HCT116 (cell line): Measurements from ENCODE around the gene AP2A1. TPM values are rescaled to one million over a fixed set of nuclear protein-coding genes. Genes with fewer than 3 reads are reported as not detected.
A peak's percentile ranks its signal among the peaks of the same experiment; 100 is the strongest.

ENCODE experiments used
- ATAC-seq: fragments of 200-7000 bp; cut with Tn5 transposase; 2 replicates; pipeline ENCODE4 v1.9.1; 2020; ENCODE audit warnings: mild to moderate bottlenecking, moderate library complexity
- BruUV-seq: library from RNA; stranded (reverse); fragments of 400-500 nt; replicated peaks from 2 replicates; lab custom pipeline; 2021; lab: Mats Ljungman, UMichigan
- CTCF ChIA-PET: fragments of 300-600 bp; sonication (Branson Sonifier 250); formaldehyde crosslinking; loops from one replicate; lab custom pipeline; 2021; ENCODE audit warnings: antibody characterized with exemption; lab: Charles Lee
- POLR2A ChIA-PET: fragments of 300-600, 350-600 bp; sonication (Branson Sonifier 250); formaldehyde crosslinking; loops from one replicate; lab custom pipeline; 2021; ENCODE audit warnings: antibody characterized with exemption; lab: Charles Lee
- RAD21 ChIA-PET, 2 experiments: fragments of 300-600 bp; sonication (Branson Sonifier 250); formaldehyde crosslinking; loops; one replicate each; lab custom pipeline; 2023; ENCODE audit warnings: low total read pairs in 2 of 2; ENCODE audit not compliant: uncharacterized antibody in 2 of 2, unreplicated experiment in 2 of 2, low non-redundant PET in 1 of 2; lab: Charles Lee
- DNase-seq: peaks from one replicate; pipeline ENCODE4 v3.0.0-alpha.2; 2010; ENCODE audit warnings: low read depth, low spot score
- H2AFZ ChIP-seq: fragments of 200-600 bp; shearing (Covaris generic), sonication (generic); 2 replicates; pipeline ENCODE4 v1.6.1; 2017; ENCODE audit warnings: low read depth, mixed run types, mixed read lengths, antibody characterized with exemption, low read length; ENCODE audit not compliant: poor library complexity, severe bottlenecking
- H3K27ac ChIP-seq: 2 replicates; pipeline ENCODE4 v1.5.1; 2012; ENCODE audit warnings: low read depth, low read length
- H3K27me3 ChIP-seq: fragments of 200-600 bp; sonication (generic); 2 replicates; pipeline ENCODE4 v1.6.1; 2016; ENCODE audit warnings: mixed run types, low read length, mixed read lengths; ENCODE audit not compliant: insufficient read depth
- H3K36me3 ChIP-seq, 2 experiments: fragments of 200-500 bp in 1 of 2; fragments of 200-600 bp in 1 of 2; sonication (Bioruptor generic) in 1 of 2; sonication (generic) in 1 of 2; 2 replicates each; pipeline versions ENCODE4 v1.5.1 to v1.6.1; 2014 to 2016; ENCODE audit warnings: low read length in 2 of 2, inconsistent platforms in 1 of 2, mixed read lengths in 1 of 2, mixed run types in 1 of 2; ENCODE audit not compliant: insufficient read depth in 2 of 2, control insufficient read depth in 1 of 2
- H3K4me1 ChIP-seq, 2 experiments: fragments of 200-600 bp in 1 of 2; sonication (generic) in 1 of 2; 2 replicates each; pipeline versions ENCODE4 v1.5.1 to v1.6.1; 2012 to 2017; ENCODE audit warnings: low read length in 2 of 2, inconsistent platforms in 1 of 2, mild to moderate bottlenecking in 1 of 2, mixed read lengths in 1 of 2, mixed run types in 1 of 2, moderate library complexity in 1 of 2; ENCODE audit not compliant: insufficient read depth in 2 of 2, control insufficient read depth in 1 of 2
- H3K4me2 ChIP-seq: fragments of 200-600 bp; sonication (generic); 2 replicates; pipeline ENCODE4 v1.6.1; 2017; ENCODE audit warnings: mixed run types, low read length, mixed read lengths
- H3K4me3 ChIP-seq, 2 experiments: fragments of 200-600 bp in 1 of 2; sonication (generic) in 1 of 2; replicated peaks in 1 of 2; 2 replicates each; pipeline ENCODE4 v1.5.1; 2011 to 2016; ENCODE audit warnings: low read length in 2 of 2, control low read depth in 1 of 2, low read depth in 1 of 2, mild to moderate bottlenecking in 1 of 2, mixed read lengths in 1 of 2, mixed run types in 1 of 2
- H3K79me2 ChIP-seq: fragments of 200-600 bp; sonication (generic); 2 replicates; pipeline ENCODE4 v1.6.1; 2017; ENCODE audit warnings: mild to moderate bottlenecking, mixed run types, low read length, moderate library complexity, mixed read lengths; ENCODE audit not compliant: insufficient read depth
- H3K9ac ChIP-seq: fragments of 200-600 bp; sonication (generic); 2 replicates; pipeline ENCODE4 v1.6.1; 2016; ENCODE audit warnings: low read length, mixed read lengths
- H3K9me2 ChIP-seq: fragments of 200-600 bp; sonication (generic), shearing (Covaris generic); 2 replicates; pipeline ENCODE4 v1.6.1; 2017; ENCODE audit warnings: mixed run types, mild to moderate bottlenecking, moderate library complexity; ENCODE audit not compliant: insufficient read depth
- H3K9me3 ChIP-seq, 2 experiments: fragments of 200-500 bp in 1 of 2; fragments of 200-600 bp in 1 of 2; sonication (Bioruptor generic) in 1 of 2; sonication (generic) in 1 of 2; 2 replicates each; pipeline ENCODE4 v1.6.1; 2014 to 2017; ENCODE audit warnings: low read length in 2 of 2, mixed read lengths in 2 of 2, inconsistent platforms in 1 of 2, low read depth in 1 of 2, mild to moderate bottlenecking in 1 of 2, mixed run types in 1 of 2, moderate library complexity in 1 of 2; ENCODE audit not compliant: control insufficient read depth in 1 of 2, insufficient read depth in 1 of 2
- H4K20me1 ChIP-seq: fragments of 200-600 bp; sonication (generic), shearing (Covaris generic); 2 replicates; pipeline ENCODE4 v1.6.1; 2017; ENCODE audit warnings: mixed run types, mild to moderate bottlenecking, moderate library complexity; ENCODE audit not compliant: insufficient read depth
- CBX3 ChIP-seq: IDR thresholded peaks from 2 replicates; pipeline ENCODE4 v1.6.1; 2012; ENCODE audit warnings: low read depth
- CEBPB ChIP-seq: IDR thresholded peaks from 2 replicates; pipeline ENCODE4 v1.6.1; 2012; ENCODE audit warnings: low read depth
- EGR1 ChIP-seq: IDR thresholded peaks from 2 replicates; pipeline ENCODE4 v1.6.1; 2012; ENCODE audit warnings: low read depth
- ELF1 ChIP-seq: IDR thresholded peaks from 2 replicates; pipeline ENCODE4 v1.6.1; 2012; ENCODE audit warnings: low read depth, borderline replicate concordance
- EZH2 ChIP-seq: fragments of 200-600 bp; sonication (generic); IDR thresholded peaks from 2 replicates; pipeline ENCODE4 v1.6.1; 2017; ENCODE audit warnings: antibody characterized with exemption, mixed run types
- RAD21 ChIP-seq: IDR thresholded peaks from 2 replicates; pipeline ENCODE4 v1.6.1; 2012; ENCODE audit warnings: low read depth, mild to moderate bottlenecking
- SP1 ChIP-seq: IDR thresholded peaks from 2 replicates; pipeline ENCODE4 v1.6.1; 2012; ENCODE audit warnings: low read depth
- ZFX ChIP-seq: fragments of 450-650 bp; IDR thresholded peaks from 2 replicates; pipeline ENCODE4 v1.6.1; 2017
- intact Hi-C: fragments of 100-400 bp; cut with micrococcal nuclease; formaldehyde crosslinking; loops from 2 replicates; pipeline ENCODE4 v1.10.0; 2022
- total RNA-seq: library from RNA; stranded (reverse); gene quantifications from one replicate; pipeline ENCODE4 v1.2.1, GENCODE V29; 2021; ENCODE audit not compliant: unreplicated experiment
- TF ChIP-seq, protein P1 (sequence below): IDR thresholded peaks from 2 replicates; pipeline ENCODE4 v1.6.1; 2012

The AP2A1 gene
- total RNA-seq, 1 experiment from 2014 or later, result 102 TPM

DNA sequence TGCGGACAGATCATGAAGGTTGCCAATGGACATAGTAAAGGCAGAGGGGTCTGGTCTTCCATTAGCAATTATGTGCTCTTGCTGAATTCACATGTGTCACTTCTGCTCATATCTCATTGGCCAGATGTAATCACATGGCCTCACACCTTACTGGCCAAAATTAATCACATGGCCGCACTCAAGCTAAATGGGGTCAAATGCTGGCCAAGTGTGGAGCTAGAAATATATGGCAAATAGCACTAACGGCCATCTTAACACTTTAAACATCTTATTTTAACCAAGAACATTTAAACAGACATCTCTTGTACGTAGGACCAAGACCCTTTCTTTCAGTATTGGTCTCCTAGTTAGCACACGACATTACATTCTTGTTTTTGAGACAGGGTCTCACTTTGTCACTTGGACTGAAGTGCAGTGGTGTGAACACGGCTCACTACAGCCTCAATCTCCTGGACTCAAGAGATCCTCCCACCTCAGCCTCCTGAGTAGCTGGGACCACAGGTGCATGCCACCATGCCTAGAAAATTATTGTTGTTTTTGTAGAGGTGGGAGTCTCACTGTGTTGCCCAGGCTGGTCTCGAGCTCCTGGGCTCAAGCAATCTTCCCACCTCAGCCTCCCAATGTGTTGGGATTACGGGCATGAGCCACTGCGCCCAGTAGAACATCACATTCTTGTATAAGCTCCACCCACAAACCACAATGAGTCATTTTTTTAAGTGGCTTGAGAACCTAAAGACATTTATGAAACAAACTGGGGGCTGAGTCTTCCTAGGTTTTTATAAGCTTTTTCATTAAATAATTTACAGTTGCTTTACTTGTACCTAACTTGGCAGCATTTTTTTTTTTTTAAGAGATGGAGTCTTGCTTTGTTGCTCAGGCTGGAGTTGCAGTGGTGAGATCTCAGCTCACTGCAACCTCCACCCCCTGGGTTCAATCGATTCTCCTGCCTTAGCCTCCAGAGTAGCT lies 81.2 kb downstream of the AP2A1 start (continued):
- TF ChIP-seq EZH2, result no peak
- TF ChIP-seq, protein P1, sequence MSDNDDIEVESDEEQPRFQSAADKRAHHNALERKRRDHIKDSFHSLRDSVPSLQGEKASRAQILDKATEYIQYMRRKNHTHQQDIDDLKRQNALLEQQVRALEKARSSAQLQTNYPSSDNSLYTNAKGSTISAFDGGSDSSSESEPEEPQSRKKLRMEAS, result peak; percentile 48
- TF ChIP-seq CEBPB, result no peak
- no peak for TF ChIP-seq EGR1
- no peak for TF ChIP-seq ZFX
- peak; percentile 8; the same call in 1 of the 2 replicates for TF ChIP-seq RAD21
- TF ChIP-seq SP1, result peak; percentile 35; the same call in 1 of the 2 replicates

DNA sequence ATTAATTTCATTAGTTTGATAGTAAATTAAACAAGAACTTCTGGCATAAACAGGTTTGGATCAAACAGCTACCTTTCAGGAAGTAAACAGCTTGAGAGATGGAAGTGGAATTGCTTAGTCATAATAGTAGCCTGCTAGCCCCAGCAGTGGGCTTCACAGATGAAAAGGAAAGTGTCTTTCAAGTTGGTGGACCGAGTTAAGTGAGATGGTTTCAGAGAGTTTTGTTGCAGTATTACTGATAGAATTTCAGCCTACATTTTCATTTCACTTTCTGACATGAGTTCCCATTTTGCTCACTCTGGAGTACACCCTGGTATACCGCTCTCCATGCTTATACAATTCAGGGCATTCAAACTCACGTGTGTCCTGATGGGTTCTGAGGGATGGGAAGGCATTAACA lies 82.1 kb downstream of the AP2A1 start:
- Histone ChIP-seq H2AFZ (no peak overlapping the region), H3K9me2 (no peaks in the 10 kb centered on the region), H3K4me1 (peaks cover 34 to 42% of the 10 kb centered on the region in 2 experiments), H3K27me3 (no peaks in the 10 kb centered on the region), H3K27ac (peak overlapping the region; percentile 91; the same call in 1 of the 2 replicates), H4K20me1 (no peaks in the 10 kb centered on the region), H3K9me3 (no peaks in the 10 kb centered on the region), H3K4me2 (peak overlapping the region; percentile 70), H3K79me2 (peaks cover 24% of the 10 kb centered on the region), H3K36me3 (no peaks in the 10 kb centered on the region; a peak in 1 of 4 replicates), H3K4me3 (peak overlapping the region in 1 of 2 experiments; percentile 19; a peak in 1 of 4 replicates), H3K9ac (peak overlapping the region; percentile 24; the same call in 1 of the 2 replicates)
- no peak for DNase-seq
- BruUV-seq, result no TSS peak
- ChIA-PET CTCF (no interaction called here), RAD21 (no interaction called here), POLR2A (interaction anchor here (2.5 kb wide), 1 partner anchor 16 kb away, joined by 13 read pairs; no protein-coding TSS in a partner anchor)
- ATAC-seq, result no peak
- TF ChIP-seq ELF1 (no peak), CBX3 (0 out of 2 replicates have a peak, but pooled peaks have one; percentile 55)
- intact Hi-C loops, result no loop called here
